Stimulated activated CD8-positive, alpha-beta memory T cell treated with anti-CD3 and anti-CD28 coated beads, Interleukin-7, amount 100 ng/mL, for 4 hours (primary cell): Measurements from ENCODE around the gene BNC2.

Source experiments
- DNase-seq, 2 donors: peaks; one replicate each; pipeline ENCODE4 v3.0.0-alpha.2; 2020; ENCODE audit warnings: low read depth in 2 of 2

BNC2 gene

GRCh38 chr9:16715404-16715803 is 155.1 kb downstream of the BNC2 start:
- no peak for DNase-seq

- no peak for DNase-seq
Observed at GRCh38 chr9:16712787-16713186, 157.7 kb downstream of the BNC2 start.

GRCh38 chr9:16710888-16711287 is 159.6 kb downstream of the BNC2 start:
- DNase-seq: no peak

GRCh38 chr9:16709924-16710323 is 160.5 kb downstream of the BNC2 start:
- DNase-seq: no peak

- no peak for DNase-seq
Observed at GRCh38 chr9:16708656-16709435, 161.6 kb downstream of the BNC2 start.

- DNase-seq: no peak
Observed at GRCh38 chr9:16705111-16705604, 165.3 kb downstream of the BNC2 start.

- no peak for DNase-seq
Observed at GRCh38 chr9:16704116-16705110, 166.1 kb downstream of the BNC2 start.

- DNase-seq: no peak
Observed at GRCh38 chr9:16701347-16701746, 169.1 kb downstream of the BNC2 start.

GRCh38 chr9:16693616-16694015 is 176.9 kb downstream of the BNC2 start:
- no peak for DNase-seq

GRCh38 chr9:16690628-16691027 is 179.8 kb downstream of the BNC2 start:
- no peak for DNase-seq

GRCh38 chr9:16690205-16690604 is 180.3 kb downstream of the BNC2 start:
- no peak for DNase-seq

- no peak for DNase-seq
Observed at GRCh38 chr9:16689351-16689938, 181.0 kb downstream of the BNC2 start.

- DNase-seq: no peak
Observed at GRCh38 chr9:16688814-16689213, 181.7 kb downstream of the BNC2 start.

GRCh38 chr9:16687678-16688369 is 182.6 kb downstream of the BNC2 start:
- DNase-seq: no peak

- no peak for DNase-seq
Observed at GRCh38 chr9:16683326-16683725, 187.1 kb downstream of the BNC2 start.

- no peak for DNase-seq
Observed at GRCh38 chr9:16682273-16682672, 188.2 kb downstream of the BNC2 start.

GRCh38 chr9:16681652-16681987 is 188.8 kb downstream of the BNC2 start:
- DNase-seq: no peak

GRCh38 chr9:16680975-16681651 is 189.4 kb downstream of the BNC2 start:
- DNase-seq: no peak

- DNase-seq: no peak
Observed at GRCh38 chr9:16680541-16680940, 189.9 kb downstream of the BNC2 start.

GRCh38 chr9:16679327-16679821 is 191.1 kb downstream of the BNC2 start:
- DNase-seq: no peak

GRCh38 chr9:16676519-16676918 is 194.0 kb downstream of the BNC2 start:
- DNase-seq: no peak
